Measurements from ENCODE around the gene WHAMM. TPM values are rescaled to one million over a fixed set of nuclear protein-coding genes. Genes with fewer than 3 reads are reported as not detected.

The WHAMM gene
- total and polyA plus RNA-seq, 2 of the 4 experiments (the other 2 are of a cell fraction) = 1.4 to 4.1 TPM

DNA sequence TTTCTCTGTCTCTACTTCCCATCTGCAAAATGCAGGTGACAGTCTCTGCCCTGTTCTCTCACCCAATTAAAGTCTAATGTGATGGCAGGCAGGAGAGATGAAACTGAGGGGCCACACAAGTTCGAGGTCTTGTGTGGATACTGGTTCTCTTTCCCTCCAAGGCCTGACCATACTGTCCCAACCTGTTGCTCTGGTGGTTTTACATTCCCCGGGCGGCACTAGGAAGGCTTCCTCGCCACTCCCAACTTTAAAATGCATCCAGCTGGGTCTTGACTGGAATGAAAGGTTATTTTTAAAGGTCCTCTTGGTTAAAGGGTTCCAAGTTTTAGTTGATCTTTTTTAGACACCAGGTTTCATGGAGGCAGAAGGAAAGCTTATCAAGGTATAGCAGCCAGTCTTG is 37.2 kb downstream of the WHAMM start:
- no peak overlapping the region for H3K23ac ChIP-seq (ENCODE audit: low read depth, low read length)
- H3K9me3 ChIP-seq (ENCODE audit: control insufficient read depth, insufficient read depth, low read length) = no peaks in the 10 kb centered on the region
- no CpG with 5 or more reads among the region's 4 CpGs for WGBS, 2 experiments (ENCODE audit: extremely low coverage in 2 of 2, insufficient read length in 1 of 2)
- no peak overlapping the region for H3K4ac ChIP-seq (ENCODE audit: low read depth, low read length)
- dilution Hi-C loops (cut with HindIII; ENCODE audit: low sequenced_read_pairs, unreplicated experiment) (no loop called here), intact Hi-C loops (cut with micrococcal nuclease) (loop anchor here (5.0 kb wide), 1 partner anchor 141 kb away; the partner anchor contains the start of gene RAMAC), in situ Hi-C loops (cut with MboI; ENCODE audit: low sequenced_read_pairs) (no loop called here)
- CTCF ChIA-PET = no interaction called here
- H4K20me1 ChIP-seq (ENCODE audit: insufficient read depth, low read length) = no peaks in the 10 kb centered on the region
- H3K9me1 ChIP-seq (ENCODE audit: insufficient read depth, low read length) = no peaks in the 10 kb centered on the region; the same call in 1 of the 2 replicates
- no peak overlapping the region for H3K9ac ChIP-seq (ENCODE audit: low read depth, low read length)
- no peak overlapping the region for H3K4me2 ChIP-seq (ENCODE audit: low read depth, low read length)
- no peak overlapping the region for H3K18ac ChIP-seq (ENCODE audit: low read depth, low read length)
- H2BK20ac ChIP-seq (ENCODE audit: low read depth, low read length) = no peak overlapping the region
- H2BK120ac ChIP-seq (ENCODE audit: low read depth, low read length) = no peak overlapping the region
- no peak overlapping the region for H2AK9ac ChIP-seq (replicated peaks; ENCODE audit: low read depth, low read length, poor library complexity)
- ATAC-seq (ENCODE audit: low read depth) (no peak), DNase-seq (no peak)
- no peaks in the 10 kb centered on the region for H3K27me3 ChIP-seq (ENCODE audit: control insufficient read depth, insufficient read depth, low read length)
- H2BK5ac ChIP-seq (ENCODE audit: low read depth, low read length, poor library complexity, severe bottlenecking) = no peak overlapping the region
- H3K4me3 ChIP-seq (ENCODE audit: insufficient read depth, low read depth, low read length) = no peak overlapping the region
- H4K5ac ChIP-seq (ENCODE audit: low read depth, low read length) = no peak overlapping the region
- no peak overlapping the region for H2AK5ac ChIP-seq (ENCODE audit: low read depth, low read length)
- no peak overlapping the region for H4K91ac ChIP-seq (ENCODE audit: insufficient read depth, low read depth, low read length)
- peaks cover 6% of the 10 kb centered on the region; the same call in 1 of the 2 replicates for H3K4me1 ChIP-seq (ENCODE audit: control insufficient read depth, insufficient read depth, low read length)
- H2BK15ac ChIP-seq (ENCODE audit: low read depth, low read length) = no peak overlapping the region
- no peak overlapping the region for H3K27ac ChIP-seq (ENCODE audit: insufficient read depth, low read length)
- H3K36me3 ChIP-seq (ENCODE audit: control insufficient read depth, insufficient read depth, low read length) = no peaks in the 10 kb centered on the region
- no peak overlapping the region for H3K14ac ChIP-seq (replicated peaks; ENCODE audit: low read depth, low read length)
- no TSS peak for BruUV-seq (replicated peaks)
- H2AFZ ChIP-seq (replicated peaks; ENCODE audit: low read length, poor library complexity) = no peak overlapping the region
- H3K56ac ChIP-seq (ENCODE audit: extremely low read depth, insufficient read depth, low read length) = no peak overlapping the region
- TF ChIP-seq, protein P1, sequence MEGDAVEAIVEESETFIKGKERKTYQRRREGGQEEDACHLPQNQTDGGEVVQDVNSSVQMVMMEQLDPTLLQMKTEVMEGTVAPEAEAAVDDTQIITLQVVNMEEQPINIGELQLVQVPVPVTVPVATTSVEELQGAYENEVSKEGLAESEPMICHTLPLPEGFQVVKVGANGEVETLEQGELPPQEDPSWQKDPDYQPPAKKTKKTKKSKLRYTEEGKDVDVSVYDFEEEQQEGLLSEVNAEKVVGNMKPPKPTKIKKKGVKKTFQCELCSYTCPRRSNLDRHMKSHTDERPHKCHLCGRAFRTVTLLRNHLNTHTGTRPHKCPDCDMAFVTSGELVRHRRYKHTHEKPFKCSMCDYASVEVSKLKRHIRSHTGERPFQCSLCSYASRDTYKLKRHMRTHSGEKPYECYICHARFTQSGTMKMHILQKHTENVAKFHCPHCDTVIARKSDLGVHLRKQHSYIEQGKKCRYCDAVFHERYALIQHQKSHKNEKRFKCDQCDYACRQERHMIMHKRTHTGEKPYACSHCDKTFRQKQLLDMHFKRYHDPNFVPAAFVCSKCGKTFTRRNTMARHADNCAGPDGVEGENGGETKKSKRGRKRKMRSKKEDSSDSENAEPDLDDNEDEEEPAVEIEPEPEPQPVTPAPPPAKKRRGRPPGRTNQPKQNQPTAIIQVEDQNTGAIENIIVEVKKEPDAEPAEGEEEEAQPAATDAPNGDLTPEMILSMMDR (conservative IDR thresholded peaks at IDR 0.05; ENCODE audit: low read depth, low read length) = no peak
- no peak for TF ChIP-seq CHD1 (IDR thresholded peaks at IDR 0.05; ENCODE audit: low read depth, low read length)
- TF ChIP-seq, protein P2, sequence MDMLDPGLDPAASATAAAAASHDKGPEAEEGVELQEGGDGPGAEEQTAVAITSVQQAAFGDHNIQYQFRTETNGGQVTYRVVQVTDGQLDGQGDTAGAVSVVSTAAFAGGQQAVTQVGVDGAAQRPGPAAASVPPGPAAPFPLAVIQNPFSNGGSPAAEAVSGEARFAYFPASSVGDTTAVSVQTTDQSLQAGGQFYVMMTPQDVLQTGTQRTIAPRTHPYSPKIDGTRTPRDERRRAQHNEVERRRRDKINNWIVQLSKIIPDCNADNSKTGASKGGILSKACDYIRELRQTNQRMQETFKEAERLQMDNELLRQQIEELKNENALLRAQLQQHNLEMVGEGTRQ (IDR thresholded peaks at IDR 0.05; ENCODE audit: low read depth, low read length) = no peak
- POLR2A ChIA-PET (ENCODE audit: unreplicated experiment) = no interaction called here
- no peaks in the 10 kb centered on the region for H3K79me1 ChIP-seq (ENCODE audit: low read depth in 1 of 2, low read length in 2 of 2)
- no peak overlapping the region for H4K8ac ChIP-seq (ENCODE audit: low read depth in 2 of 2, low read length in 2 of 2)
